Astrocyte (in vitro differentiated cells and primary cell): ENCODE data around the gene ZNF234.

Experiments used
- EZH2 ChIP-seq: IDR thresholded peaks from 2 replicates; pipeline ENCODE4 v1.6.1; 2012; ENCODE audit warnings: mild to moderate bottlenecking, low read length, inconsistent platforms; ENCODE audit not compliant: insufficient read depth
- TF ChIP-seq, protein P1 (sequence below): IDR thresholded peaks from 2 replicates; pipeline ENCODE4 v1.5.1; 2011; ENCODE audit warnings: low read depth, mild to moderate bottlenecking, inconsistent platforms, low read length, moderate library complexity; ENCODE audit not compliant: insufficient read depth

DNA sequence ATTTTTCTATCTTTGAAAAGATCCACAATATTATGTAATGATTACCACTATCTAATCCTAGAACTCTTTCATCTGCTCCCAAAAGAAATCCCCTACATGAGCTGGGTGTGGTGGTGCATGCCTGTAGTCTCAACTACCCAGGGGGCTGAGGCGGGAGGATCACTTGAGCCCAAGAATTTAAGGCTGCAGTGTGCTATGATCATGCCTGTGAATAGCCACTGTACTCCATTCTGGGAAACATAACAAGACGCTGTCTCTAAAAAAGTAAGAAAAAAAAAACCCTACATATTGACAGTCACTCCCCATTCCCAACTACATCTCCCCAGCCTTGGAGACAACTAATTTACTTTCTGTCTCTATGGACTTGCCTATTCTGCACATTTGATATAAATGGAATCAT, 22.4 kb downstream of the ZNF234 start:
- TF ChIP-seq, protein P1, sequence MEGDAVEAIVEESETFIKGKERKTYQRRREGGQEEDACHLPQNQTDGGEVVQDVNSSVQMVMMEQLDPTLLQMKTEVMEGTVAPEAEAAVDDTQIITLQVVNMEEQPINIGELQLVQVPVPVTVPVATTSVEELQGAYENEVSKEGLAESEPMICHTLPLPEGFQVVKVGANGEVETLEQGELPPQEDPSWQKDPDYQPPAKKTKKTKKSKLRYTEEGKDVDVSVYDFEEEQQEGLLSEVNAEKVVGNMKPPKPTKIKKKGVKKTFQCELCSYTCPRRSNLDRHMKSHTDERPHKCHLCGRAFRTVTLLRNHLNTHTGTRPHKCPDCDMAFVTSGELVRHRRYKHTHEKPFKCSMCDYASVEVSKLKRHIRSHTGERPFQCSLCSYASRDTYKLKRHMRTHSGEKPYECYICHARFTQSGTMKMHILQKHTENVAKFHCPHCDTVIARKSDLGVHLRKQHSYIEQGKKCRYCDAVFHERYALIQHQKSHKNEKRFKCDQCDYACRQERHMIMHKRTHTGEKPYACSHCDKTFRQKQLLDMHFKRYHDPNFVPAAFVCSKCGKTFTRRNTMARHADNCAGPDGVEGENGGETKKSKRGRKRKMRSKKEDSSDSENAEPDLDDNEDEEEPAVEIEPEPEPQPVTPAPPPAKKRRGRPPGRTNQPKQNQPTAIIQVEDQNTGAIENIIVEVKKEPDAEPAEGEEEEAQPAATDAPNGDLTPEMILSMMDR = no peak
- TF ChIP-seq EZH2 = no peak
